ENCODE data around the gene RFC5. TPM values are rescaled to one million over a fixed set of nuclear protein-coding genes. Genes with fewer than 3 reads are reported as not detected.
"Not testable (repeated sequence)": the region's sequence is repeated elsewhere in the genome, so short reads cannot be mapped to it uniquely, and the experiment has no call there.

RFC5 gene
- total RNA-seq, 1 donor from 2014 or later = 12.1 TPM

GRCh38 chr12:118015306-118015705 is 1.2 kb upstream of the RFC5 start:
- no peak for DNase-seq (ENCODE audit: low read depth in 2 of 2)

- DNase-seq (ENCODE audit: low read depth in 2 of 2) = no peak
Measured at GRCh38 chr12:118015944-118016343, 559 bp upstream of the RFC5 start.

- no peak for DNase-seq (ENCODE audit: low read depth in 2 of 2)
Measured at GRCh38 chr12:118017926-118018325, 1.4 kb downstream of the RFC5 start.

- DNase-seq (ENCODE audit: low read depth in 2 of 2) = no peak
Measured at GRCh38 chr12:118020036-118020435, 3.5 kb downstream of the RFC5 start.

GRCh38 chr12:118022097-118022727 is 5.7 kb downstream of the RFC5 start:
- DNase-seq (ENCODE audit: low read depth in 2 of 2) = not testable (repeated sequence)

GRCh38 chr12:118022728-118023109 is 6.2 kb downstream of the RFC5 start:
- DNase-seq (ENCODE audit: low read depth in 2 of 2) = no peak

GRCh38 chr12:118023301-118023860 is 6.9 kb downstream of the RFC5 start:
- DNase-seq (ENCODE audit: low read depth in 2 of 2) = no peak

GRCh38 chr12:118025168-118025567 is 8.7 kb downstream of the RFC5 start:
- DNase-seq (ENCODE audit: low read depth in 2 of 2) = no peak

- DNase-seq (ENCODE audit: low read depth in 2 of 2) = no peak
Measured at GRCh38 chr12:118029166-118029565, 12.7 kb downstream of the RFC5 start.

- DNase-seq (ENCODE audit: low read depth in 2 of 2) = no peak
Measured at GRCh38 chr12:118032188-118032587, 15.7 kb downstream of the RFC5 start.

- DNase-seq (ENCODE audit: low read depth in 2 of 2) = peak; percentile 17 to 72
Measured at GRCh38 chr12:118033323-118033722, 16.8 kb downstream of the RFC5 start.

- no peak for DNase-seq (ENCODE audit: low read depth in 2 of 2)
Measured at GRCh38 chr12:118033902-118034301, 17.4 kb downstream of the RFC5 start.

GRCh38 chr12:118034429-118035189 is 18.1 kb downstream of the RFC5 start:
- DNase-seq (ENCODE audit: low read depth in 2 of 2) = peak; percentile 55 to 60

GRCh38 chr12:118035190-118036041 is 18.9 kb downstream of the RFC5 start:
- DNase-seq (ENCODE audit: low read depth in 2 of 2) = peak; percentile 26 to 59

GRCh38 chr12:118036672-118037411 is 20.3 kb downstream of the RFC5 start:
- DNase-seq (ENCODE audit: low read depth in 2 of 2) = no peak

- no peak for DNase-seq (ENCODE audit: low read depth in 2 of 2)
Measured at GRCh38 chr12:118038137-118038536, 21.6 kb downstream of the RFC5 start.

GRCh38 chr12:118042091-118042490 is 25.6 kb downstream of the RFC5 start:
- no peak for DNase-seq (ENCODE audit: low read depth in 2 of 2)

GRCh38 chr12:118044075-118044474 is 27.6 kb downstream of the RFC5 start:
- DNase-seq (ENCODE audit: low read depth in 2 of 2) = no peak

- no peak for DNase-seq (ENCODE audit: low read depth in 2 of 2)
Measured at GRCh38 chr12:118044577-118044976, 28.1 kb downstream of the RFC5 start.

GRCh38 chr12:118046430-118046829 is 29.9 kb downstream of the RFC5 start:
- DNase-seq (ENCODE audit: low read depth in 2 of 2) = no peak

All from lung microvascular endothelial cell (primary cell).